Activated CD4-positive, alpha-beta T cell treated with anti-CD3 and anti-CD28 coated beads for 1 hour (primary cell): ENCODE data around the gene ZNF276.
A peak's percentile ranks its signal among the peaks of the same experiment; 100 is the strongest.
"Not testable (repeated sequence)": the region's sequence is repeated elsewhere in the genome, so short reads cannot be mapped to it uniquely, and the experiment has no call there.

Experiments used
- DNase-seq: peaks from one replicate; pipeline ENCODE4 v3.0.0-alpha.2; 2020

The ZNF276 gene

DNA sequence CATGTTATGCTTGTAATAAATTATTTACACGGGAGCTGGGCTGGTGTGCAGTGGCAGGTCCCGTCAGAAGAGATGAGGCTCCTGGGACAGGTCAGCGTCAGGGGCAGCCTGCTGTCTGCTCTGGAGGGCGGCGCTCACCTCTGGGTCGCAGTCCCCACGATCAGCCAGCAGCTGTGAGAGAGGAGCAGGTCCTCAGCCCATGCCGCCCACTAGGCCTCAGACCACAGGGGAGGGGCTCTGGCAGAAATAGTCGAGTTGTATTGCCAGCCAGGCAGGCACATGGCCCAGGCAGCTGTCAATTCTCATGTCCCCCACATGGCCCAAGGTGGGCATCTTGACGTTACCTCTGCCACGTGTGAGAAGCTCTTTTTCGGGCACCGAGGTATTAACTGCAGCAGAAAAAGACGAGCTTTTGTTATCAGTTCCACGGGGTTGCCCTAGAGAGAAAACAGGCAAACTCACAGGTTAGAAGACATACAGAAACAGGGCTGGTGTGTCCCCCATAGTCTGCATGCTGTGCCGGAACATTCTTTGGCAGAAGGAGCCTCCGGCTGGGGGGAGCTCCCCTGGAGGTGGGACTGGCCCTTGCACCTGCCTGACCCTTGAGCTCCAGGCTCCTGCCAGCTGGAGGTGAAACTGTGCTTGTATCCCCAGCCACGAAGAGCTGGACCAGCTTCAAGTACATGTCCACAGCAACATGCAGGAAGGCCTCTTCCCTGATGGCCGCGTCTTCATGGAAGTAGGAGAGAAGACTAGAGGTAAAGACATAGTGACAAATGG lies 17.4 kb downstream of the ZNF276 start:
- no peak for DNase-seq

DNA sequence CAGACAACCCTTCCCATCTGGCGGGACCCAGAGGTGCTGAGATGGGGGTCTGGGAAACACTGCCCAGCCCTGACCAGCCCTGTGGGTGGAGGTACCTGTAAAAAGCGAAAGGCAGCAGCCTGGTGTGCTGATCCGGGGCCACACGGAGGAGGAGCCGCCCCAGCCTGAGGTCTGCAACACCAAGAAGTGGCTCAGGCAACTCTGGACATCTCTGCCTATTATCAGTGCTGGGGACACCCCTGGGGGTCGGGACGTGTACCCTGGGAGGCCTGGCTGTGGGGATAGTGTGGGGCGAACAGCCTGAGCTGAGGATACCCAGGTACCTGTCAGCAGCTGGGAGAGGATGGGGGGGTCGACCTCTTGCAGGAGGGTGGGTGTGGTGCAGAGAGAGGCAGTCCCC lies 18.0 kb downstream of the ZNF276 start:
- DNase-seq = no peak

- no peak for DNase-seq
These were observed 20.1 kb downstream of the ZNF276 start for GRCh38 chr16:89741342-89742014.

- DNase-seq = no peak
These were observed 21.6 kb downstream of the ZNF276 start for GRCh38 chr16:89742948-89743347.

GRCh38 chr16:89744813-89745212 lies 23.5 kb downstream of the ZNF276 start:
- no peak for DNase-seq

GRCh38 chr16:89746043-89746442 lies 24.7 kb downstream of the ZNF276 start:
- no peak for DNase-seq

DNA sequence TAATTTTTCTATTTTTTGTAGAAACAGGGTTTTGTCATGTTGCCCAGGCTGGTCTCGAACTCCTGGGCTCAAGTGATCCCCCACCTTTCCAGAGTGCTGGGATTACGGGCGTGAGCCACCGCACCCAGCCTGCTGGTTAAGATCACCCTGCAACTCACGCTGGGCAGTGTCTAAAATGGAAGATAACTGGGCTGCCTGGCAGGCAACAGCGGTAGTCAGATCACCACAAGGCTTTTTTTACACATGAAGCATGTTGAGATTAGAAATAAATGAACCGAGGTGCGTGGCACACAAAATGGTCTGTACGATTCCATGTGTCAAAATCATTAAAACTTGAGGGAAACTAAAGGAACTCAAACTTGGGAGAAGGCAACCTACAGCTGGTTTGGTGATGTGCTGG lies 26.7 kb downstream of the ZNF276 start:
- no peak for DNase-seq

DNA sequence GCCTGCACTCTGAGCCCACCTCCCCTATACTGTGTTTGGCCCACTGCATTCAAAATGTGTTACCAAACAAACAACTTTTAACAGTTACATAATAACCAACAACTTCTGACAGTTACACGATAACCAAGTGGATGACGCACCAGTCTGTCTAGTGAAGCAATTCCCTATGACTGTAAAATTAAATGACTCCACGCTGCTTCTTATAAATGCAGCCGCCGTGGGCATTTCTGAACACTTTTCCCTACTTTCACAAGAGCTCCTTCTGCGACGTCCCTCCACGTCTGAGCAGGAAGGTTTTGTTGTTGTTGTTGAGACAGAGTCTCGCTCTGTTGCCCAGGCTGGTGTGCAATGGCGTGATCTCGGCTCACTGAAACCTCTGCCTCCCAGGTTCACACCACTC lies 27.6 kb downstream of the ZNF276 start:
- DNase-seq = no peak

- DNase-seq = no peak
These were observed 28.3 kb downstream of the ZNF276 start for GRCh38 chr16:89749637-89750036.

DNA sequence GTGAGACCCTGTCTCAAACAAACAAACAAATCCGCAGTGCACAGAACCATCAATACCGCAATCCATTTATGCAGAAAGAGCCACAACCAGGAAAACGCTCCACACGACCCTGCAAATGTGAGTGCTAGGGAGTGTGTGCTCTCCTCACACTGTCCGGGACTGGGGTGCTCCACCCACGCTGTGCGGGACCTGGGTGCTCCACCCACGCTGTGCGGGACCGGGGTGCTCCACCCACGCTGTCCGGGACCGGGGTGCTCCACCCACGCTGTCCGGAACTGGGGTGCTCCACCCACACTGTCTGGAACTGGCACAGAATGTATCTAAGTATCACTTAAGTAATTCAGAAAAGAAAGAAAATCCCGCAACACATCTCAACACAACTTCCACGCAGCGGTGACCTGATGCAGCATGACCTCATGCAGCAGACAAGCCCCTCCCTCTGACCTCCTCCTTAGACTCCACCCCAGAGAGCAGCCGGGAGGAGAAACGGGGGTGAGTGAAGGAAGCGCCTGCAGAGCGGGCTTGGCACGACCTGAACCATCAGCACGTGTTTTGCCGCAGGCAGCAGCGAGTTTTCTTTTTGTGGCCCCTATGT lies 38.5 kb downstream of the ZNF276 start:
- no peak for DNase-seq

DNA sequence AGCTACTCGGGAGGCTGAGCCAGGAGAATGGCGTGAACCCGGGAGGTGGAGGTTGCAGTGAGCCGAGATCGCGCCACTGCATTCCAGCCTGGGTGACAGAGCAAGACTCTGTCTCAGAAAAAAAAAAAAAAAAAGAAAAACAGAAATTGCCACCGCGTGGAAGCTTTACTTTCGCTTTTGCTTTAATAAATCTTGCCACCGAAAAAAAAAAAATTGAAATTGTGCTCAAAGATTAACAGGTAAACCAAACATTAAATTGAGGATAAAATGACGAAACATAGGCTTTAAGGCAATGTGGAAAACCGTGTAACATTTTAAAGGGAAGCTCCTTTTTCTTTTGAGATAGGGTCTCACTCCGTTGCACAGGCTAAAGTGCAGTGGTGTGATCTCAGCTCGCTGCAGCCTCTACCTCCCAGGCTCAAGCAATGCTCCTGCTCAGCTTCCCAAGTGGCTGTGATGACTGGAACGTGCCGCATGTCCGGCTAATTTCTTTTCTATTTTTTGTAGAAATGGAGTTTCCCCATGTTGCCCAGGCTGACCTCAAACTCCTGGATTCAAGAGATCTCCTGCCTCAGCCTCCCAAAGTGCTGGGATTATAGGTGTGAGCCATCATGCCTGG lies 40.1 kb downstream of the ZNF276 start:
- DNase-seq = no peak

DNA sequence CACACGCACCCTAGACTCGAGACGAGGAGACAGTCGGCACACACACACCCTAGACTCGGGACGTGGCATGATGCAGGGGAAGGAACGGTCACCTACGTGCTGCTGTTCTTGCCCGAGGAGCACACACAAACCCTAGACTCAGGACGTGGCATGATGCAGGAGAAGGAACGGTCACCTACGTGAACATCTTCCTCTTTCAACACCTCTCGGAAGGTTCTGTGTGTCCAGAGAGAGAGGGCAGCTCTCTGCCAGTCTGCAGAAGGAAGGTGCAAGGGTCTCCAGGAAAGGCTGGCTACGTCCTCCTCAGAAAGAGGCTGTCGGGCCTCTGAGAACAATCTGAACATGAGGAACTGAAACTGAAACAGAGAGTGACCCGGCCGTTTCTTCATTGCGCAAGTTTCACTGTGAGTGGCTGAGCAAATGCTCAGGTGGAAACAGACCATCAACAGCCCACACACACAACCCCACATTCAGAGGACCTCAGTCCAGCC lies 43.4 kb downstream of the ZNF276 start:
- DNase-seq = peak; percentile 16

- no peak for DNase-seq
These were observed 44.0 kb downstream of the ZNF276 start for GRCh38 chr16:89765292-89765830.

- no peak for DNase-seq
These were observed 49.0 kb downstream of the ZNF276 start for GRCh38 chr16:89770367-89770766.

DNA sequence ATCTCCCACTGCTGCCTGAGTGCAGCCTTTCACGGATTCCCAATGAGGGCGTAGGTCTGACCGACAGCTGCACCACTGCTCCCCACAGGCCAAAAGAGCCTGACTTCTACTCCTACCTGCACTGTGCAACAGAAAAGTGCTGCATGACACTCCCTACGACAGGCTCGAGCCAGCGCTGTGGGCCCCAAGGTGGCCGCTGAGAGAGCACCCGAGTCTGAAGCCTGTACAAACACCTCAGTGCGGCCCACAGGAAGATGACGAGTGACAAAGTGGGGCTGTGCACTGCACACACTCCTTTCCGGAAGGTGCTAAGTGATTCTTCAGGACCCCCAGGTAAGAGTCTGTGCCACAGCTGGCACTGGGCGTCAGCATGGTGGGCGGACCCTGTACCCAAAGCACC lies 53.9 kb downstream of the ZNF276 start:
- DNase-seq = no peak

GRCh38 chr16:89778211-89778610 lies 56.9 kb downstream of the ZNF276 start:
- DNase-seq = not testable (repeated sequence)

GRCh38 chr16:89779231-89779908 lies 58.0 kb downstream of the ZNF276 start:
- DNase-seq = no peak

DNA sequence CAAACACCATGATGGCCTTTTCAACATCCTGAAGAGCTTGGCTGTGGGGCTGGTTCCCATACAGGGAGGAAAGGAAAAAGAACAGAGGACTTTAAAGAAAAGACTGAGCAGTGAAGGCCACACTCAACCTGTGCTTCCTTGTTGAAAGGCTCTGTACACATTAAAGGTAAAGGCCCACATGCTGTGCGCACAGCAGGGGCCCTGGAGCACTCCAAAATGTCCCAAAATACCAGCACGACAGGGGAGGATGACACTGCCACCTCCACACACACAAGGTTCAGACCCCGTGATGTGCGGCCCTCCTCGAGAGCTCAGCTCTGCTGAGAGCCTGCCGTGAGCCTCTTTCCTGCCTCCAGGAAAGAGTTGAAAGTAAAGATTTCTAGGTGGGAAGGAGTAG lies 58.6 kb downstream of the ZNF276 start:
- no peak for DNase-seq

DNA sequence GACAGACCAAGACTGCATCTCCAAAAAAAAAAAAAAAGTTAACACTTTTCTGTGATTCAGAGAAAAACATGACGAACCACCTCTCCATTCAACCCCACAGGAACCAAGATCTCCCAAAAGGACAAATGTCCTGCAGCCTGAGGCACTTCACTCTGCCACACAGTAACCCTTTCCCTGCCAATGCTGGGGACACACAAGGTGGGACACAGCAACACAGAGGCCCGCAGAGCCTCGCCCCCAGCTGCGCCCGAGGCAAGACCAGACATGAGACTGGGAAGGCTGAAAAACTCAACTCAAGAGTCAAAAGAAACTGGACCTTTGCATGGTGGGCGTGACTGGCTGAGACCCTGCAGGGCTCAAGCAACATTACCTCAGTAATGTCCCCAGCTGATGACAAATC lies 61.2 kb downstream of the ZNF276 start:
- no peak for DNase-seq

GRCh38 chr16:89783952-89784351 lies 62.6 kb downstream of the ZNF276 start:
- not testable (repeated sequence) for DNase-seq

DNA sequence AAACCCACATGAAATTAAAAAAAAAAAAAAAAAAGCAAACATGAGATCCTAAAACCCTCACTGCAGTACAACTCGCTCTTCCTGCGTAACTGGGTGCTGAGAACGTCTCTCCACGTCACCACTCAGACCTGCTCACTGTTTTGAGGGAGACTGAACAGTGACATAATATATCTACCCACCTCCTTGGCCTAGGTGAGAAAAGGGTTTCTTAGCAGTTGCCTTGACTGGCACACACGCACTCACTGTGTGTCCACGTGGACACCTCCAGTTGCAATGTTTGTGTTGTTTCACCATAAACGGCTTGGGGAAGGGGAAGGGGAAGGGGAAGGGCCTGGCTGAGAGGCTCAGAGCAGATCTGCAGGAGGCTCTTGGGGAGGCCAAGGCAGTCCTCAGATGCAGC lies 63.1 kb downstream of the ZNF276 start:
- no peak for DNase-seq

DNA sequence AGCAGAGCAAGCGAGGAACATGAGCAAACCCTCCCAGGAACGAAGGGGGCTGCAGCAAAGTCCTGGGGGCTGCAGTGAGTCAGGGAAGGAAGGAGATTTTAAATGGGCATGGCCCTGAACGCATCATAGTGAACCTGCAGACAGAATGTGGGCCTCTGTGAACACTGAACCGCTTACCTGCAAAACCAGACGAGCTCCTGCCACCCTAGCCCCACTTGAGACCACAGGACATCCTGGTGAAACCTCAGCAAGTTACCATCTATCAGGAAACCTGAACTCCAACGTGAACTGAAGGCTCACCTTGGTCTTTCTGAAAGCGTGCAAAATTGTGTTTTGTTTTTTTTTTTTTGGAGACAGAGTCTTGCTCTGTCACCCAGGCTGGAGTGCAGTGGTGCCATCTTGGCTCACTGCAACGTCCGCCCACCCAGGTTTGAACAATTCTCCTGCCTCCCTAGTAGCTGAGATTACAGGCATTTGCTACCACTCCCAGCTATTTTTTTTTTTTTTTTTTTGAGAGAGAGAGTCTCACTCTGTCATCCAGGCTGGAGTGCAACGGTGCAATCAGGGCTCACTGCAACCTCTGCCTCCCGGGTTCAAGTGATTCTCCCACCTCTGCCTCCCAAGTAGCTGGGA lies 64.3 kb downstream of the ZNF276 start:
- DNase-seq = no peak
